ENCODE results near the gene PMP22. TPM values are rescaled to one million over a fixed set of nuclear protein-coding genes. Genes with fewer than 3 reads are reported as not detected.

The PMP22 gene
- total RNA-seq = 23.2 and 38.0 TPM in 2 replicates

- no peak for DNase-seq (ENCODE audit: low read depth)
- H3K4me3 ChIP-seq (ENCODE audit: low read depth, low read length) = no peak within 1 kb of the TSS
- TF ChIP-seq CTCF (IDR thresholded peaks at IDR 0.05; ENCODE audit: insufficient read depth, low read depth, low read length) = no peak
Observed at GRCh38 chr17:15265131-15265530, at the start of gene PMP22. Gene PMP22 (minus strand): TSS chr17:15265326. CDS start chr17:15260727, 4,599 bp downstream.

GRCh38 chr17:15311996-15312395, 46.9 kb upstream of the PMP22 start:
- no peak for TF ChIP-seq CTCF (IDR thresholded peaks at IDR 0.05; ENCODE audit: insufficient read depth, low read depth, low read length)
- no peak overlapping the region for H3K4me3 ChIP-seq (ENCODE audit: low read depth, low read length)
- no peak for DNase-seq (ENCODE audit: low read depth)

GRCh38 chr17:15309793-15310192, 44.7 kb upstream of the PMP22 start:
- DNase-seq (ENCODE audit: low read depth) = no peak
- TF ChIP-seq CTCF (IDR thresholded peaks at IDR 0.05; ENCODE audit: insufficient read depth, low read depth, low read length) = no peak
- H3K4me3 ChIP-seq (ENCODE audit: low read depth, low read length) = no peak overlapping the region

- no peak overlapping the region for H3K4me3 ChIP-seq (ENCODE audit: low read depth, low read length)
- DNase-seq (ENCODE audit: low read depth) = no peak
- no peak for TF ChIP-seq CTCF (IDR thresholded peaks at IDR 0.05; ENCODE audit: insufficient read depth, low read depth, low read length)
Observed at GRCh38 chr17:15309236-15309635, 44.1 kb upstream of the PMP22 start.

GRCh38 chr17:15308758-15309157, 43.6 kb upstream of the PMP22 start:
- no peak for DNase-seq (ENCODE audit: low read depth)
- no peak for TF ChIP-seq CTCF (IDR thresholded peaks at IDR 0.05; ENCODE audit: insufficient read depth, low read depth, low read length)
- no peak overlapping the region for H3K4me3 ChIP-seq (ENCODE audit: low read depth, low read length)

DNA sequence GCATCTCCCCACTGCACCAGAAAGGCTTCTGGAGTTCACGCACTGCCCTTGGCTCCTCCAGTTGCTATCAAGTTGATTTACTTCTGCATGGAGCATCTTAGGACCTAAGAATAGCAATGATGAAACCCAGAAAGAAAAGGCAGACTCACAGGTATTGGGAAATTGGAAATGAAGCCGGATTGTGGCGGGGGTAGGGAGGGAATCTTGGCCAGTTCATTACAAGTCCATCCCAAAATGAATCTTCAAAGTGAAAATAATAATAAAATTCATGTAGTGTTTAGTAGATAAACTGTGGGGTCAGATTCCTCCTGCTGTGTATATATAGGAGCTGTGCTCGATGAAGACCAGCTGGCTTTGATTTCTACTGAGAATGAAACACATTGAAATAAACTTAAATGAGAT, 42.6 kb upstream of the PMP22 start:
- TF ChIP-seq CTCF (IDR thresholded peaks at IDR 0.05; ENCODE audit: insufficient read depth, low read depth, low read length) = no peak
- DNase-seq (ENCODE audit: low read depth) = peak; percentile 78
- no peak overlapping the region for H3K4me3 ChIP-seq (ENCODE audit: low read depth, low read length)

DNA sequence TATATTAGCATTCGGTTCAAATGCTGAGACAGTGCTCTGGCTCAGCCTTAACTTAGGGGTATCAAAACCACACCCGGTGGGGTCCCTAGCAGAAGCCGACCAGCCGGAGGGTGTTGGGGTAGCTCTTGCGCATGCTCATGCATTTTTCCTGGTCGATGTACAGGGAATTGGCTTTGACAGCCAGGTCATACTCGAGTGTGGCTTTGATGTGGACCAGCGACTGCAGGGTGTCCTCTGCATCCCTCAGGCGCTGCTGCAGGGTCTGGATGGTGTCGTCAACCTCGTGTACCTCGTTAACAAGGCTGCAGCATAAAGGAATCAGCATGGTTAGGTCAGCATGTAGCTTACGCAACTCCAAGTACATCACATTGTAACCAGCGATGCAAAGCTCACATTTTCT, 38.7 kb upstream of the PMP22 start:
- no peak overlapping the region for H3K4me3 ChIP-seq (ENCODE audit: low read depth, low read length)
- TF ChIP-seq CTCF (IDR thresholded peaks at IDR 0.05; ENCODE audit: insufficient read depth, low read depth, low read length) = no peak
- DNase-seq (ENCODE audit: low read depth) = no peak

Measured in fibroblast of villous mesenchyme (primary cell).